NCI-H226 (cell line): ENCODE measurements around the gene CPTP.

Experiments
- DNase-seq: peaks from one replicate; pipeline ENCODE4 v3.0.0-alpha.2; 2015

CPTP gene

GRCh38 chr1:1292851-1293250, 31.8 kb upstream of the CPTP start:
- DNase-seq: no peak

- no peak for DNase-seq
These were observed 31.0 kb upstream of the CPTP start for GRCh38 chr1:1293263-1294249.

DNA sequence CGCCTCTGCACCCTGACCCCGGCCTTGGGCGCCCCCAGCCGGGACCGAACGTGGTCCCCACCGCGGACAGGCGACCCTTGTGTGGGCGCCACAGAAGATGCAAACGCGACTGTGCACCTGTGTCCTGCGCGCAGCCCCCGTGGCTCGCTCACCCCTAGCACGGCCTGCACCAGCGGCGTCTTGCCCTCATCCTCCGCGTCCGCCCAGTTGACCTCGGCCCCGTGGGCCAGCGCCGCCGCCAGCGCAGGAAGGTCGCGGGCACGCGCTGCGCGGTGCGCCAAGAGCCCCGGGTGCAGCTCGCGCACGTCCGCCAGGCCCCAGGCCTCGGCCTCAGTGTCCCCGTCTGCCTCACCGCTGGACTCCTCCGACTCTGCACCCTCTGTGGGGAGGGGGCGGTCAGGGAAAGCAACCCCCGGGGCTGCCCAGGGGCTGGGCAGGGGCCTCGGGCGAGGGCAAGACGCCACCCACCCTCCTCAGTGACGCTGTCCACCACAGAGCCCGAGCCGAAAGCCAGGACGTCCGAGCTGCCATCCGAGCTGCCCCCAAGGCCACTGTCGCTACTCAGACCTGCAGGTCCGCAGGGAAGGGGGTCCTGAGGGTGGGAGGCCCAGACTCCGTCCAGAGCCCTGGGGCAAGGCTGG, 30.2 kb upstream of the CPTP start:
- DNase-seq: no peak

GRCh38 chr1:1295154-1295923, 29.3 kb upstream of the CPTP start:
- DNase-seq: no peak

DNA sequence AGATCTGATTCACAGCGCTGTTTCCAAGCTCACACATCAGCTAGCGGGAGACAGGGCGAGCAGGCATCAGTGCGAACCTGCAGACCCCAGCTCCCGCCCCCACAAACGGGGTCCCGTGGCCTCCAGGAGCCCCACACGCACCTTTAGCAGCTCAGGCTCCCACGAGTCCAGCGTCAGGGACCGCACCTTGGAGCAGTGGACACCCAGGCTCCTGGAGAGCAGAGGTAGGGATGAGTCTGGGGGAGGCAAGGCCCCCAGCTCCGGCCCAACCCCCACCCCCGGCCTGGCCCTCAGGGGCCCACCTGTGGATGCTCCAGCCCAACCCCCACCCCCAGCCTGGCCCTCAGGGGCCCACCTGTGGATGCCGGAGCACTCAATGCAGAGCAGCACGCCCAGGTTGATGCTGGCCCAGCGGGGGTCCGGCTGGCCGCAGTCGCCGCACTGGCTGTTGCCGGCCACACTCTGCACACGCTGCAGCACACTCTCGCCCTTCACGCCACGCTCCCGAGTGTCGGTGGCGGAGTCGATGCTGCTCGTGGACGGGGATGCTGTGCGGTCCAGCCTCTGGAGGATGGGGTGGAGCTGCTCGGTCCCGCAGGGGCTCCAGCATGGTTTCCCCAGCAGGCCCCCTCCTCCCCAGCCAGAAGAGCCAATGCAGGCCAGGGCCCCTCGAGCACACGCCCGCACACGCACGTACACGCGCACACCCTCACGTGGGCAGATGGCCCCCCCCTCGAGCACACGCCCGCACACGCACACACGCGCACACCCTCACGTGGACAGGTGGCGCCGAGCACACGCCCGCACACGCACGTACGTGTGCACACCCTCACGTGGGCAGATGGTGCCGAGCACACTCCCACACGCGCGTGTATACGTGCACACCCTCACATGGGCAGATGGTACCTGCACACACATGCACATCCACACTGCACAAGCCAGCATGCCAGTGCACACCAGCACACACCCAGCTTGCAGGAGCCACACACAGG, 28.2 kb upstream of the CPTP start:
- no peak for DNase-seq

DNA sequence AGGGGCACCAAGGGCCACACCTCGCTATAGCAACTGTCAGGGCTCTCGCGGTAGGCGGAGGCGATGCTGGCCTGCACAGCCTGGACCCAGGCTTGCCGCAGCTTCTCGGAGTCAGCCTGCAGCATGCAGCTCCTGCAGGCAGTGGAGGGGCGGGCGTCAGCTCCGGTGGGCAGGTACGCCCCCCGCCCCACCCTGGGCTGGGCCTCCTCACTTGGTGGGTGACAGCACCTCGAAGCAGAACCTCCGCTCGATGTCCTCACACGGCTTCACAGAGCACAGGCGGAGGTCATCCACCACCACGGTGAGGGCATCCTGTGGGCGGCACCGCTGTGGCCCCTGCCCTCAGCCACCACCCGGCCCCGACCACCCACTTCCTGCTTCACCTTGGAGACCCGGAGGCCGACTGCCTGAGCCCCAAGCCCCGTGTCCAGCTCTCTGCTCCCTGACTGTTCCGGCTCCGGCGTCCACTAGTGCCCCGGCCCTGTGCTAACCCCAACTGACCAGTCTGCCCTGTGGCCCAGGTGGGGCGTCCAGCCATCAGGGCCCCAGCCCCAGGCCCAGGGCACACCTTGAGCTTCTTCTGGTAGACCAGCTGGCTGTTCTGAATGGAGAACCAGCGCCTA, 26.7 kb upstream of the CPTP start:
- no peak for DNase-seq

DNA sequence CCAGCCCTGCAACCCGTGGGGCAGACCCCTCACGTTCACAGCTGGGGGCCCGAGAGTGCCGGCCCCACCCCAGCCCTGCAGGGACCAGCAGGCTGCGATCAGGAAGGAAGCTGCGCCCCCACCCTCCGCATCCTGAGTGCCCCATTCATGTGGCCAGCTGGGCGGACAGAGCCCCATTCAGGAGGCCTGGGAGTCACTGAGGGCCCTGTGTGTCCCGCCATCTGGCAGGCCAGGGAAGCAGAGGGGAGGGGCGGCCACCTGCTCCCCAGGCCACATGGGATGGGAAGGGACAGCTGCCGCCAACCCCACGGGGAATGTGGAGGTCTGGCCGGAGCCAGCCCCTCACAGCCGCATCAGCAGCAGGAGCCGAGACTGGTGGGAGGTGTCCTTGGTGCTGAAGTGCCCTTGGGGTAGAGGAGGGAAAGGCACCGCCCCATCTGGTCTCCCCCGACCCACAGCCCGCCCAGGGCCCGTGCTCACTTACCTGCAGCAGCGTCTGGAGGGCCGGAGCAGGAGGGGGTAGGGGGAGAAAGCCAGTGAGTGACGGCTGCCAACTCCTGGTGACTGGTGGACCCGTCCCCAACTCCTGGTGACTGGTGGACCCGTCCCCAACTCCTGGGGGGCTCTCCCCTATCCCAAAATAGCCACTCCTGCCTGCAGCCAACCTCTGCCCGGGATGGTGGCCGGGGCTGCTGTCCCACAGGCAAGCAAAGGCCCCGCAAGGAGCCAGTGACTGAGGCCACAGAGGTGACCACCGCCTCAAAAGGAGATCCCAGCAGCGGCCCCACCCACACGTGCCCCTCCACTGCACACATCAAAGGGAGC, 25.5 kb upstream of the CPTP start:
- DNase-seq: no peak

- no peak for DNase-seq
These were observed 24.8 kb upstream of the CPTP start for GRCh38 chr1:1299686-1300351.

- DNase-seq: no peak
These were observed 24.3 kb upstream of the CPTP start for GRCh38 chr1:1300352-1300739.

- DNase-seq: no peak
These were observed 22.6 kb upstream of the CPTP start for GRCh38 chr1:1302006-1302430.

DNA sequence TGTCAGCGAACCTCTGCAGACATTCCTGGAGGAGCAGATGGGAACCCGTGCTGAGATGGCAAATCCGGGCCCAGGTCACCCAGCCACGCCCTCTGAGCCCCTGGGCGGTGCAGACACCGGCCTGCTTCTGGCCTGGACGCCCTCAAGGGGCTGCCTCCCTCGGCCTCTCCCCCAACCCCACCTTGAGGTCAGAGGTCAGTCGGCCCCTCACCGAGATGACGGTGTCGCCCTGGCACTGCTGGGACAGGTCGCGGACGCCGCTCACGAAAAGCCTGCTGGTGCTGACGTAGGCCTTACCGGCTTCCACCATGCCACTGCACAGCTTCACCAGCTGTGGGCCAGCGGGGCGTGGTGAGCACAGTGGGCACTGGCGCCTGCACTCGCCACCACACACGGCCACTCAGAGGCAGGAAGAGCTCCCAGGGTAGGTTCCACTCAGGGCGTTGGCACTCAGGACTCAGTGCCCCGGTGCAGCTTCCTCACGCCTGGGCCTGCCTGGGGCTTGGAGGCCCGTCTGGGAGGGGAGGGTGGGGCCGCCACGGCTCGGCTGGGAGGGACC, 21.6 kb upstream of the CPTP start:
- no peak for DNase-seq

- no peak for DNase-seq
These were observed 20.9 kb upstream of the CPTP start for GRCh38 chr1:1303736-1304135.

GRCh38 chr1:1304331-1305299, 20.0 kb upstream of the CPTP start:
- DNase-seq: peak; percentile 76

- DNase-seq: peak; percentile 82
These were observed 19.1 kb upstream of the CPTP start for GRCh38 chr1:1305300-1306069.

- no peak for DNase-seq
These were observed 18.4 kb upstream of the CPTP start for GRCh38 chr1:1306070-1306660.

GRCh38 chr1:1306661-1307260, 17.8 kb upstream of the CPTP start:
- DNase-seq: no peak
